ENCODE results near the gene C22orf42.
A peak's percentile ranks its signal among the peaks of the same experiment; 100 is the strongest.
"Not testable (repeated sequence)": the region's sequence is repeated elsewhere in the genome, so short reads cannot be mapped to it uniquely, and the experiment has no call there.

The C22orf42 gene

GRCh38 chr22:32158712-32159533, at the start of gene C22orf42:
TSS of gene C22orf42 (minus strand) at chr22:32159303. CDS start at chr22:32159215, 88 bp downstream.
- peak; percentile 45 for DNase-seq (ENCODE audit: low spot score)

GRCh38 chr22:32208681-32209080, 49.6 kb upstream of the C22orf42 start:
- DNase-seq (ENCODE audit: low spot score), result no peak

- no peak for DNase-seq (ENCODE audit: low spot score)
Observed at GRCh38 chr22:32207971-32208480, 48.9 kb upstream of the C22orf42 start.

GRCh38 chr22:32206774-32207758, 48.0 kb upstream of the C22orf42 start:
- DNase-seq (ENCODE audit: low spot score), result peak; percentile 67

GRCh38 chr22:32205974-32206773, 47.1 kb upstream of the C22orf42 start:
- peak; percentile 69 for DNase-seq (ENCODE audit: low spot score)

- DNase-seq (ENCODE audit: low spot score), result peak; percentile 90
Observed at GRCh38 chr22:32204856-32205722, 46.0 kb upstream of the C22orf42 start, which contains the start of gene RFPL2. TSS of gene RFPL2 (minus strand) at chr22:32205073. CDS start at chr22:32202451, 2,622 bp downstream.

GRCh38 chr22:32204040-32204855, 45.1 kb upstream of the C22orf42 start:
- DNase-seq (ENCODE audit: low spot score), result peak; percentile 61

- DNase-seq (ENCODE audit: low spot score), result no peak
Observed at GRCh38 chr22:32203181-32204039, 44.3 kb upstream of the C22orf42 start.

GRCh38 chr22:32202539-32203180, 43.6 kb upstream of the C22orf42 start:
- DNase-seq (ENCODE audit: low spot score), result peak; percentile 78

GRCh38 chr22:32202161-32202538, 43.0 kb upstream of the C22orf42 start:
- DNase-seq (ENCODE audit: low spot score), result no peak

- DNase-seq (ENCODE audit: low spot score), result no peak
Observed at GRCh38 chr22:32200752-32201151, 41.6 kb upstream of the C22orf42 start.

- no peak for DNase-seq (ENCODE audit: low spot score)
Observed at GRCh38 chr22:32199961-32200360, 40.9 kb upstream of the C22orf42 start.

GRCh38 chr22:32199341-32199740, 40.2 kb upstream of the C22orf42 start:
- DNase-seq (ENCODE audit: low spot score), result no peak

GRCh38 chr22:32197553-32198226, 38.6 kb upstream of the C22orf42 start:
- not testable (repeated sequence) for DNase-seq (ENCODE audit: low spot score)

GRCh38 chr22:32195900-32196299, 36.8 kb upstream of the C22orf42 start:
- not testable (repeated sequence) for DNase-seq (ENCODE audit: low spot score)

- DNase-seq (ENCODE audit: low spot score), result not testable (repeated sequence)
Observed at GRCh38 chr22:32193346-32193745, 34.2 kb upstream of the C22orf42 start.

GRCh38 chr22:32191021-32191420, 31.9 kb upstream of the C22orf42 start:
- not testable (repeated sequence) for DNase-seq (ENCODE audit: low spot score)

All from iPS-NIHi11 (cell line).